ENCODE data around the gene TYRO3. TPM values are rescaled to one million over a fixed set of nuclear protein-coding genes. Genes with fewer than 3 reads are reported as not detected.
A peak's percentile ranks its signal among the peaks of the same experiment; 100 is the strongest.

TYRO3 gene
- total and polyA plus RNA-seq, 2 of the 13 experiments (the other 11 are each of a cell fraction or from before 2014, with no cell fraction given), result 24.0 to 43.6 TPM

- no peak for TF ChIP-seq MXI1 (IDR thresholded peaks at IDR 0.05; ENCODE audit: borderline replicate concordance, low read depth, low read length)
- no peak for TF ChIP-seq FIP1L1 (IDR thresholded peaks at IDR 0.05; ENCODE audit: borderline replicate concordance, insufficient read depth, low read depth, low read length)
- TF ChIP-seq, protein P1, sequence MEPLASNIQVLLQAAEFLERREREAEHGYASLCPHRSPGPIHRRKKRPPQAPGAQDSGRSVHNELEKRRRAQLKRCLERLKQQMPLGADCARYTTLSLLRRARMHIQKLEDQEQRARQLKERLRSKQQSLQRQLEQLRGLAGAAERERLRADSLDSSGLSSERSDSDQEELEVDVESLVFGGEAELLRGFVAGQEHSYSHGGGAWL (CRISPR knock-in tag; IDR thresholded peaks at IDR 0.05), result no peak
- TF ChIP-seq TFE3 (CRISPR knock-in tag; IDR thresholded peaks at IDR 0.05), result peak; percentile 59; the same call in 1 of the 2 replicates
- no peak for TF ChIP-seq HMG20A (CRISPR knock-in tag; IDR thresholded peaks at IDR 0.05; ENCODE audit: borderline replicate concordance)
- TF ChIP-seq, protein P2, sequence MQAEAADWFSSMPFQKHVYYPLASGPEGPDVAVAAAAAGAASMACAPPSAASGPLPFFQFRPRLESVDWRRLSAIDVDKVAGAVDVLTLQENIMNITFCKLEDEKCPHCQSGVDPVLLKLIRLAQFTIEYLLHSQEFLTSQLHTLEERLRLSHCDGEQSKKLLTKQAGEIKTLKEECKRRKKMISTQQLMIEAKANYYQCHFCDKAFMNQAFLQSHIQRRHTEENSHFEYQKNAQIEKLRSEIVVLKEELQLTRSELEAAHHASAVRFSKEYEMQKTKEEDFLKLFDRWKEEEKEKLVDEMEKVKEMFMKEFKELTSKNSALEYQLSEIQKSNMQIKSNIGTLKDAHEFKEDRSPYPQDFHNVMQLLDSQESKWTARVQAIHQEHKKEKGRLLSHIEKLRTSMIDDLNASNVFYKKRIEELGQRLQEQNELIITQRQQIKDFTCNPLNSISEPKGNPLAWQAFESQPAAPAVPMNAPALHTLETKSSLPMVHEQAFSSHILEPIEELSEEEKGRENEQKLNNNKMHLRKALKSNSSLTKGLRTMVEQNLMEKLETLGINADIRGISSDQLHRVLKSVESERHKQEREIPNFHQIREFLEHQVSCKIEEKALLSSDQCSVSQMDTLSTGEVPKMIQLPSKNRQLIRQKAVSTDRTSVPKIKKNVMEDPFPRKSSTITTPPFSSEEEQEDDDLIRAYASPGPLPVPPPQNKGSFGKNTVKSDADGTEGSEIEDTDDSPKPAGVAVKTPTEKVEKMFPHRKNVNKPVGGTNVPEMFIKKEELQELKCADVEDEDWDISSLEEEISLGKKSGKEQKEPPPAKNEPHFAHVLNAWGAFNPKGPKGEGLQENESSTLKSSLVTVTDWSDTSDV (CRISPR knock-in tag; IDR thresholded peaks at IDR 0.05), result no peak
- no peak for TF ChIP-seq HNRNPH1 (optimal IDR thresholded peaks at IDR 0.05; ENCODE audit: low read depth, low read length)
- no peak for TF ChIP-seq MAX (IDR thresholded peaks at IDR 0.05)
- no peak for TF ChIP-seq ARNT2 (CRISPR knock-in tag; IDR thresholded peaks at IDR 0.05; ENCODE audit: low read depth)
- TF ChIP-seq ATF7-NPFF (CRISPR knock-in tag; IDR thresholded peaks at IDR 0.05; ENCODE audit: low read depth), result no peak
- TF ChIP-seq SOX5 (CRISPR knock-in tag; IDR thresholded peaks at IDR 0.05; ENCODE audit: borderline replicate concordance), result no peak
- TF ChIP-seq KMT2A (CRISPR knock-in tag; IDR thresholded peaks at IDR 0.05), result no peak
- no peak for TF ChIP-seq SSRP1 (CRISPR knock-in tag; IDR thresholded peaks at IDR 0.05)
- TF ChIP-seq ZNF383 (CRISPR knock-in tag; IDR thresholded peaks at IDR 0.05; ENCODE audit: borderline replicate concordance), result no peak
- TF ChIP-seq, protein P3, sequence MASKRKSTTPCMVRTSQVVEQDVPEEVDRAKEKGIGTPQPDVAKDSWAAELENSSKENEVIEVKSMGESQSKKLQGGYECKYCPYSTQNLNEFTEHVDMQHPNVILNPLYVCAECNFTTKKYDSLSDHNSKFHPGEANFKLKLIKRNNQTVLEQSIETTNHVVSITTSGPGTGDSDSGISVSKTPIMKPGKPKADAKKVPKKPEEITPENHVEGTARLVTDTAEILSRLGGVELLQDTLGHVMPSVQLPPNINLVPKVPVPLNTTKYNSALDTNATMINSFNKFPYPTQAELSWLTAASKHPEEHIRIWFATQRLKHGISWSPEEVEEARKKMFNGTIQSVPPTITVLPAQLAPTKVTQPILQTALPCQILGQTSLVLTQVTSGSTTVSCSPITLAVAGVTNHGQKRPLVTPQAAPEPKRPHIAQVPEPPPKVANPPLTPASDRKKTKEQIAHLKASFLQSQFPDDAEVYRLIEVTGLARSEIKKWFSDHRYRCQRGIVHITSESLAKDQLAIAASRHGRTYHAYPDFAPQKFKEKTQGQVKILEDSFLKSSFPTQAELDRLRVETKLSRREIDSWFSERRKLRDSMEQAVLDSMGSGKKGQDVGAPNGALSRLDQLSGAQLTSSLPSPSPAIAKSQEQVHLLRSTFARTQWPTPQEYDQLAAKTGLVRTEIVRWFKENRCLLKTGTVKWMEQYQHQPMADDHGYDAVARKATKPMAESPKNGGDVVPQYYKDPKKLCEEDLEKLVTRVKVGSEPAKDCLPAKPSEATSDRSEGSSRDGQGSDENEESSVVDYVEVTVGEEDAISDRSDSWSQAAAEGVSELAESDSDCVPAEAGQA (IDR thresholded peaks at IDR 0.05; ENCODE audit: low read depth), result no peak
- TF ChIP-seq, protein P3 (CRISPR knock-in tag; IDR thresholded peaks at IDR 0.05; ENCODE audit: borderline replicate concordance), result no peak
- no peak for TF ChIP-seq ZBTB2 (CRISPR knock-in tag; IDR thresholded peaks at IDR 0.05; ENCODE audit: low read depth)
- no peak for TF ChIP-seq ZNF230 (CRISPR knock-in tag; IDR thresholded peaks at IDR 0.05)
Measured at GRCh38 chr15:41517895-41518449, 41.0 kb upstream of the TYRO3 start (continued).

All from HepG2 (cell line).